Hematopoietic multipotent progenitor cell treated with erythropoietin and hydrocortisone succinate and interleukin-3 and kit ligand, for 15 days (in vitro differentiated cells): Measurements from ENCODE around the gene HCFC1R1.
A peak's percentile ranks its signal among the peaks of the same experiment; 100 is the strongest.
"Not testable (repeated sequence)": the region's sequence is repeated elsewhere in the genome, so short reads cannot be mapped to it uniquely, and the experiment has no call there.

ENCODE experiments used
- DNase-seq: peaks from one replicate; pipeline ENCODE4 v3.0.0-alpha.2; 2015; ENCODE audit warnings: low spot score

Gene HCFC1R1, protein sequence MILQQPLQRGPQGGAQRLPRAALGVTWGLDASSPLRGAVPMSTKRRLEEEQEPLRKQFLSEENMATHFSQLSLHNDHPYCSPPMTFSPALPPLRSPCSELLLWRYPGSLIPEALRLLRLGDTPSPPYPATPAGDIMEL

DNA sequence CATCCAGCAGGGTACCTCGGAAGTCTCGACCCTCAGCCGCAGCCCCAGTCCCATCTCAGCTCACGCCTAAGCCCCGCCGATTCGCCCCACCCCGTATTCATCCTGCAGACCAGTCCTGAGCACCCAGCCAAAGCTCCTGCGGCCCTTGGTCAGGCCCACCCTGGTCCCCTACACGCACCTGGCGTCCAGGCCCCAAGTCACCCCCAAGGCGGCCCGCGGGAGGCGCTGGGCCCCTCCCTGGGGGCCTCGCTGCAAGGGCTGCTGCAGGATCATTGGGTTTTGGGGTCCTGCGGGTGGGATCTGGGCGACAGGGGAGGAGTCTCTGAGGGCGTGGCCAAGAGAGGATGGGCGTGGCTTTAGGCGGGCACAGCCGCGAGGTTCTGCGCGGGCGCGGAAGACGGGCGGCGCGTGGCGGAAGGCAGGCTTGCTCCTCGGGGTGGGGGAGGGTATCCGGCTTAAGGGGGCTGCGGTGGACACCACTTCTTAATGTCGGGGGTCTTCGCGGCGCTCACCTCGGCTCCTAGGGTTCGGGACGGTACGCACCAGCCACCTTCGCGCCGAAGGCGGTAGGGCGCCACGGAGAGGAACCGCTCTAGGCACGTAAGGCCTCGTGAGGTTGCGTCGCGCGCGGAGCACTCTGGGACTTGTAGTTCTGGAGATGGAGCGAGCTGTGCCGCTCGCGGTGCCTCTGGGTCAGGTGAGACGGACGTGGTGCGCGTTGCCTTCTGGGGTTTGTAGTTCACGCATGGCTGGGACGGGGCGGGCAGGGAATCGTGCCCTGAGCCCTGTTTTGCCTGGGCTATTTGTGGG is at the start of gene HCFC1R1, which contains the start of gene THOC6:
HCFC1R1 (minus strand) TSS at position 274 of the 810 bp plus-strand sequence; CDS start at position 273, 1 bp downstream.
THOC6 (plus strand) TSS at position 367 of the 810 bp plus-strand sequence; CDS start at position 659, 292 bp downstream.
- peak; percentile 98 for DNase-seq

- DNase-seq: no peak
These were observed 49.7 kb upstream of the HCFC1R1 start for GRCh38 chr16:3073448-3073847.

GRCh38 chr16:3072576-3073263 is 49.0 kb upstream of the HCFC1R1 start:
- DNase-seq: not testable (repeated sequence)

DNA sequence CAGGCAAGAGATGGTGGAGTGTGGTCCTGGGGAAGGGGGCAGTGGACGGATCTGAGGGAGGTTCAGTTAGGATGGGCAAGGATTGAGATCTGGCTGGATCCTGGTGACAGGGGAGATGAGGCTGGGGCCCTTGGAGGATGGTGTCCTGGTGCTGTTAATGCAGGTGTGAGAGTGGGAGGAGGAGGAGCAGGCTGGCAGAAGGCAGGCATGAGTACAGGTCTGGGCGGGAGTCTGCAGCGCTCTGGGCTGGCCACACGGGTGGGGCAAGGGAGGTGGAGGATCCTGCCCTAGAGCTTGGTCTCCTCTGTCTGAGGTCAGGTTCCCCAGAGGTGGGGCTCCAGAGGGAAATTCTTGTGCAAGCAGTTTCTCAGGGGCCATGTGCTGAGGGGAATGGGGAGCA is 48.4 kb upstream of the HCFC1R1 start:
- not testable (repeated sequence) for DNase-seq

DNA sequence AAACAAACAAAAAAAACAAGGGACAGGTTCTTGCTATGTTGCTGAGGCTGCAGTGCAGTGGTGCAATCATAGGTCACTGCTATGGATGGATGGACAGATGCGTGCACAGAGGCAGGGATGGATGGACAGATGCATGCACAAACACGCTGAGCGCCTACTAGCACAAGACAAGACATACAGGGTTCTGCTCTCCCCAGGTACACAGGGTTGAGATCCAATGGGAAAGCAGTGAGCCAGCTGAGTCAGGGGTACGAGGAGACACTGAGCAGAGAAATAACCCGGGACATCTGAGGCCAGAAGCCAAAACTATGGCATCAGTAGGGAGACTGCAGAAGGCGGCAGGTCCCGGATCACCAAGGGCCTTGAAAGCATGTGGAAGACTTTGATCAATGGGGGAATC is 47.9 kb upstream of the HCFC1R1 start:
- no peak for DNase-seq

GRCh38 chr16:3070608-3071111 is 46.9 kb upstream of the HCFC1R1 start:
- DNase-seq: no peak

- not testable (repeated sequence) for DNase-seq
These were observed 45.4 kb upstream of the HCFC1R1 start for GRCh38 chr16:3069146-3069545.

DNA sequence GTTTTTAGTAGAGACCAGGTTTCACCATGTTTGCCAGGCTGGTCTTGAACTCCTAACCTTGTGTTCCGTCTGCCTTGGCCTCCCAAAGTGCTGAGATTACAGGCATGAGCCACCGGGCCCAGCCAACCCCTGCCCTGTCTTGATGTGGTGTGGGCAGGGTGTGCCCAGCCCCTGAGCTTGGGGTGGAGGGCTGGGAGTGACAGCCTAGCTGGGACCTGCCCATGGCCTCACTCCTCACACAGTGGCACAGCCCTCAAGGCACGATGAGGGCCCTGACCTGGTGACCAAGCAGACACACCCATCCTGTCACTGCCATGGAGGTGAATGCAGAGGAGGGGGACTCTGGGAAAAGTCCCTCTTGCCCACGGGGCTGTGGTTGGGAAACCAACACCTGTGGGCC is 44.7 kb upstream of the HCFC1R1 start:
- DNase-seq: no peak

- no peak for DNase-seq
These were observed 42.7 kb upstream of the HCFC1R1 start for GRCh38 chr16:3066440-3066748.

DNA sequence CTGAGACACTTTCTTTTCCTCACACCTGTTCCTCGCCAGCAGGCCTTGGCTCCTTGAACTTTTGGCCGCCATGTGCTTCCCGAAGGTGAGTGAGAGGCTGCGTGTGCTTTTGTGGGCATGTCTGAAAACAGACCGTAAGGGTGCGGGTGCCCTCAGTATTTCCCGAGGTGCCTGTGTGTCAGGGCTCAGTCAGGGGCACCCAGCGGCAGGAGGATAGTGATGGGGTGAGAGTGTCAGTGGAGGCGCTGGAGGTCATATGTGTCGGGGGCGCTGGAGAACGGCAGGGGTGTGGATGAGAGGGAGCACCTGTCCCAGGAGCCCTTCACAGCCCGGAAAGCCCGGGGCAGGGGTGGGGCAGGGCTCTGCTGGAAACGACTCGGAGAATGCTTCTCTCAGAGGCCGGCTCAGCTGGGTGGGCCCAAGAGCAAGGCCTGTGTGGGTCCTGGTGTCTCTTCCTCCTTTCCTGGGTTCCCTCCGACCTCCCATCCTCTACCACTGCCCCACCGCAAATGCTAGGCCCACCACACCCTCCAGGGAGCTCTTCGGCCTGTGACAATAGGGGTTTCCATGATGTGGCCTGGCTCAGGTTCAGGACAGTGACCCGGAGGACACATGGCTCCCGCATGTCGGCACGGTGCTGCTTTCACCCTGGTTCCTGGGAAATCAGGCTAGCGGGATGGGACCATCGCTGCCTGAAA is 42.1 kb upstream of the HCFC1R1 start:
- DNase-seq: no peak

DNA sequence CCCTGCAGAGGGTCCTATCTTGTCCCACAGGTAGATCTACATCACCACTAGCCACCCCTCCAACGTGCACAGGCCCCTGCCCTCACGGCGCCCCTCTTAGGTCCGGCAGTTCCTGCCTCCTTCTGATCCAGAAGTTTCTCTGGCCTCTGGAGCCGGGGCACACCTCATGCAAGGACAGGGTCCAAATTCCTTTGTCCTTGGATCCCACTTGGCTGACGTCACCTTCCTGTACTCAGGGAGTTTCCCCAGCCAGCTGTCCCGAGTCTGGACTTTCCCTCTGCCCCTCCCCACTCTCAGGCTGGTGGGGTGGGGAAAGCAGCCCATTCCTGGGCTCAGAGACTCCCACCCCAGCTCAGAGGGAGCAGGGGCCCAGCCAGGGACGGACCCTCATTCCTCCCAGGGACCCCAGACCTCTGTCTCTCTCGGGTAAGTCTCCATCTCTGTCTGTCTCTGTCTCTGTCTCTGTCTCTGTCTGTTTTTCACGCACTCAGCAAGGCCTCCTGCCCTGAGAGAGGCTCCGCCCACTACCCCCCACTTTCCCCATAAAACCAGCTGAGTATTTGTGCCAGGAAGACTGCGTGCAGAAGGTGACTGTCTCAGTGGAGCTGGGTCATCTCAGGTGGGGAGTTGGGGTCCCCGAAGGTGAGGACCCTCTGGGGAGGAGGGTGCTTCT is 41.5 kb upstream of the HCFC1R1 start, which contains the start of gene IL32:
IL32 (plus strand) TSS at position 572 of the 673 bp plus-strand sequence. CDS start 172 bp downstream, outside the sequence.
- no peak for DNase-seq

DNA sequence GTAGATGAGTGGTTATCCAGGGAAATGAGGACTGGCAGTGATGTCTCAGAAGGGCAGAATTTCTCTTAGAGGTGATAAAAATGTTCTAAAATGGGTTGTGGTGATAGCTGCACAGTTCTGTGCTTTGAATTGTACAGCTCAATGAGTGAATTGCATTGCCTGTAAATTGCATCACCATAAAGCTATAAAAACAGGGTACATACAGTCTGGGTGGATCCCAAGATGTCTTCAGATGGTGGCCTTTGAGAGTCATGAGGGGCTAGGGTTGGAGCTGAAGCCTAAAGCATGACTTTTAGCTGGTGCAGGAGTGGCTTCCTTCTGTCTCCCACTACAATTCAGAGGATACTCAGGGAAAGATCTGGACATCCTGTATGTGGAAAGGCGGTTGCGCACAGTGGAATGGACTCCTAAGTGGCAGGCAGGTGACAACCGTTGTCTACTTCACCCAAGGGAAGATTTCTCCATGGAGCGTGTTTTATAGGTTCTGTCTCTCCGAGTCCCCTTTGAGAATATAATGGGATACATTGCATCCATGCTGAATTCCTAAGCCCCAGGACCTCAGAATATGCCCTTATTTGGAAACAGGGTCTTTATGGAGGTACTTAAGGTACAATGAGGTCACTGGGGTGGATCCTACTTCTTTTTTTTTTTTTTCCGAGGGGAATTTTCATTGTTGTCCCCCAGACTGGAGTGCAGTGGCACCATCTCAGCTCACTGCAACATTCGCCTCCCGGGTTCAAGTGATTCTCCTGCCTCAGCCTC is 40.1 kb upstream of the HCFC1R1 start:
- DNase-seq: no peak

- no peak for DNase-seq
These were observed 38.8 kb upstream of the HCFC1R1 start for GRCh38 chr16:3062553-3062952.

DNA sequence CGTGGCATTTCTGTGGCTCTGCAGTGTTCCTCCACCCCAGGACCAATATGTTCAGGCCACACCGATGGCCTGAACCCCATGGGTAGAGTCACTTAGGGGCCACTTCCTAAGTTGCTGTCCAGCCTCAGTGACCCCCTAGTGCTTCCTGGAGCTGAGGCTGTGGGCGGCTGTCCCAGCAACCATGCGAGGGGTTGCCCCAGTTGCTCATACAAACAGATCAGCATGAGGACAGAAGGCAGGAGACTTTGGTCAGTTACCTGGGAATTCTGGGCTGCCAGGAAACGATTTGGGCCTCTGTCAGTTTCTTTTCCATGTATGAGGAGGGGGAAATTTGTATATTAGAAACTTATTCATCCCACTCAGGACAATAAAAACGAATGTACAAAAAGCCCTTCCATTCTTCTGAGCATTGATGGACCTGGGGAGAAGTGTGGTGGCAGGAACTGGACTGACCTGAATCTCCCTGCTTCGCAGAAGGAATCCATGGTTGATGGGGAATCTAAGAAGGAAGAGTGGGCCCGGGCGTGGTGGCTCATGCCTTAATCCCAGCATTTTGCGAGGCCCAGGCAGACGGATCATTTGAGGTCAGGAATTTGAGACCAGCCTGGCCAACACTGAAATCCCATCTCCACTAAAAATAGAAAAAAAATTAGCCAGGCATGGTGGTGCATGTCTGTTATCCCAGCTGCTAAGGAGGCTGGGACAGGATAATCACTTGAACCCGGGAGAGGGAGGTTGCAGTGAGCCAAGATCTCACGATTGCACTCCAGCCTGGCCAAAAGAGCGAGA is 36.8 kb upstream of the HCFC1R1 start:
- no peak for DNase-seq

DNA sequence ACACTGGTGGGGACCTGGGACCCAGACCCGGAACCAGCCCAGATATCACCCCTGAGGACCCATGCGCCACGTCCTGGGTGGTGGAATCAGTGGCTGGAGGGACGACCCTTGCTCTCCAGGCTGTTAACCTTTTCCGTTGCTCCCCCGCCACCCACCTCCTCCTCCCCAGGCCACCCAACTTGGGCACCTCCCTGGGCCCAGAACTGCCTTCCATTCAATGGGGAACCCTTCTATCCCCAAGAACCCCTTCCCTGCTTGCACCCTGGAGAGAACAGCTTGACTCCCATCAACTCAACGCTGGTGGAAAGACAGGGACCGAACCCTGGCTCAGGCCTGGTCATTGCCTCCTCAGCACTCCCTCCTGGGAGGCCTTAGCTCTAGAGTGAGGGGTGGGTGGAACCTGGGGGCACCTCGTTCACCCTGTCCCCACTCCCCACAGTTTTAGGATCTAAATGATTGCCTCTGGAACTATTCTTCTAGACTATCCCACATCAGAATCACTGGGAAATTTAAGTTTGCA is 36.0 kb upstream of the HCFC1R1 start:
- no peak for DNase-seq

- DNase-seq: peak; percentile 77
These were observed 35.4 kb upstream of the HCFC1R1 start for GRCh38 chr16:3059041-3059722.

GRCh38 chr16:3058139-3059030 is 34.6 kb upstream of the HCFC1R1 start:
- DNase-seq: no peak
